Osteoblast (primary cell): ENCODE results near the gene PSMF1. TPM values are rescaled to one million over a fixed set of nuclear protein-coding genes. Genes with fewer than 3 reads are reported as not detected.
A peak's percentile ranks its signal among the peaks of the same experiment; 100 is the strongest.

Source experiments
- DNase-seq: peaks from one replicate; pipeline ENCODE4 v3.0.0; 2011; ENCODE audit warnings: low spot score, mixed read lengths; ENCODE audit not compliant: insufficient read length; ENCODE audit errors: missing footprints
- H2AFZ ChIP-seq: 2 replicates; pipeline ENCODE4 v1.6.0; 2011; ENCODE audit warnings: mild to moderate bottlenecking, low read length
- H3K27ac ChIP-seq: 2 replicates; pipeline ENCODE4 v1.5.1; 2011; ENCODE audit warnings: mild to moderate bottlenecking, low read depth, low read length, moderate library complexity
- H3K27me3 ChIP-seq: 2 replicates; pipeline ENCODE4 v1.6.0; 2012; ENCODE audit warnings: mild to moderate bottlenecking, control low read depth, inconsistent platforms, low read length, moderate library complexity; ENCODE audit not compliant: insufficient read depth
- H3K36me3 ChIP-seq: 2 replicates; pipeline ENCODE4 v1.5.1; 2011; ENCODE audit warnings: mild to moderate bottlenecking, low read length, control low read depth, moderate library complexity; ENCODE audit not compliant: insufficient read depth
- H3K4me1 ChIP-seq: 2 replicates; pipeline ENCODE4 v1.5.1; 2011; ENCODE audit warnings: mild to moderate bottlenecking, low read length, control low read depth, moderate library complexity; ENCODE audit not compliant: insufficient read depth
- H3K4me2 ChIP-seq: 2 replicates; pipeline ENCODE4 v1.6.0; 2011; ENCODE audit warnings: mild to moderate bottlenecking, low read length; ENCODE audit not compliant: insufficient read depth
- H3K4me3 ChIP-seq: fragments of 200-600 bp; sonication (generic); 3 replicates; pipeline ENCODE4 v1.5.1; 2012; ENCODE audit warnings: mild to moderate bottlenecking, low read length, inconsistent platforms; ENCODE audit not compliant: insufficient read depth
- H3K79me2 ChIP-seq: 2 replicates; pipeline ENCODE4 v1.6.0; 2012; ENCODE audit warnings: mild to moderate bottlenecking, low read length, control low read depth, inconsistent platforms; ENCODE audit not compliant: insufficient read depth
- H3K9me3 ChIP-seq: 2 replicates; pipeline ENCODE4 v1.5.1; 2011; ENCODE audit warnings: low read depth, low read length, control low read depth
- H4K20me1 ChIP-seq: 2 replicates; pipeline ENCODE4 v1.6.0; 2012; ENCODE audit warnings: mild to moderate bottlenecking, low read length, control low read depth; ENCODE audit not compliant: insufficient read depth
- CTCF ChIP-seq: IDR thresholded peaks from 2 replicates; pipeline ENCODE4 v1.5.1; 2011; ENCODE audit warnings: mild to moderate bottlenecking, low read depth, low read length, moderate library complexity; ENCODE audit errors: extremely low read depth
- total RNA-seq: library from RNA; depleted of rRNA; stranded (reverse); fragments of >200 nt; gene quantifications from 2 replicates; pipeline ENCODE4 v1.2.3, GENCODE V29; 2012

PSMF1 gene
- total RNA-seq, 1 donor = 61.2 TPM

DNA sequence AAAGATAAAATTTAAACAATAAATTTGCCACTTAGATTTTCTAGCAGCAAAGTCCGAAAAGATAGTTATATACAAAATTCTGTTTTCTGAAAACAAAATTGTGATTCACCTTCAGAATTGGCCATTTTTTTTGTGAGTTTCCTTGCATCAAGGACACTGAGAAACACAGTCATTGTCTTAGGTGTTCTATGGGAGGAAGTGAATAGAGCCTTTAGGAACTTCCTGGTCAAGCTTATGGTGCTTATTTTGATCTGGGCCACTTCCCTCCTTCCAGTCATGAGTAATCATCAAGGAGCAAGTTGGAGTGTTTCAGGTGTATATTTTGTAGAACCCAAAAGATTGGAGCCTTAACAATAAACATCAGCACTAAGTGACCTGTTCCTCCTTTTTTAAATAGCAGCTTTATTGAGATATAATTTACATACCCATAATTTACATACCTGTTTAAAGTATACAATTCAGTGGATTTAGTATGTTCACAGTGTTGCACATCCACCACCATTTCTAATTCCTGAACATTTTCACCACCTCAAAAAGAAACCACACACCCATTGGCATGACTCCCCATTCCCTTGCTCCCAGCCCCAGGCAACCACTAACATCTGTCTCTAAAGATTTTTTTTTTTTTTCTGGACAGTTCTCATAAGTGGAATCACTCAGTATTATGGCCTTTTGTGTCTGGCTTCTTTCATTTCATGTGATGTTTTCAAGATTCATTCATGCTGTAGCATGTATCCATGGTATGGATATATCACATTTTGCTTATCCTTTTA, 48.7 kb downstream of the PSMF1 start:
- no peak for DNase-seq

DNA sequence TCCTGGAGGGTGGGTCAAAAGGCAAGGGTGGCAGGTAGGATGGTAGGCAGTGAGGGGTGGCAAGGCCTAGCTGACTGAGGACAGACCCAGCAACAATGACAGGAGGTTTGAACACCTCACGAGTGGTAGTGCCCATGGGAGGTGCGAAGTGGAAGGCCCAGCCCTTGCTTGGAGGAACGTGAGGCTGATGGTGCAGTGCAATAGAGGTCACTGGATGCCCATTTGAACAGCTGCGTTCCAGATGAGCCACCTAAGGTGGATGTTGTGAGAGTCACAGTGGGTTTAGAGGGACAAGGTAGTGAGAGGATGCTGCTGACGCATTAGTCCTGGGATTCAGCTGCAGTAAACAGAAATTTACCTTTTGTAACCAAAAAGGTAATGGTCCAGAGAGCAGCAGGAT, 50.8 kb downstream of the PSMF1 start:
- H3K27me3 ChIP-seq = no peaks in the 10 kb centered on the region
- H3K4me1 ChIP-seq = no peaks in the 10 kb centered on the region
- peaks cover 44% of the 10 kb centered on the region for H3K36me3 ChIP-seq
- H3K4me3 ChIP-seq = no peak overlapping the region
- H3K79me2 ChIP-seq = no peaks in the 10 kb centered on the region
- no peak overlapping the region for H3K4me2 ChIP-seq
- no peak for TF ChIP-seq CTCF
- no peaks in the 10 kb centered on the region for H3K9me3 ChIP-seq
- peaks cover 36% of the 10 kb centered on the region for H4K20me1 ChIP-seq
- no peak overlapping the region for H2AFZ ChIP-seq
- no peak for DNase-seq
- H3K27ac ChIP-seq = no peak overlapping the region

More for the DNA sequence above, 48.7 kb downstream of the PSMF1 start:
- no peaks in the 10 kb centered on the region for H3K79me2 ChIP-seq
- H4K20me1 ChIP-seq = peaks cover 27% of the 10 kb centered on the region
- no peak overlapping the region for H3K27ac ChIP-seq
- H3K4me1 ChIP-seq = no peaks in the 10 kb centered on the region
- no peak overlapping the region for H3K4me2 ChIP-seq
- TF ChIP-seq CTCF = no peak
- no peaks in the 10 kb centered on the region for H3K27me3 ChIP-seq
- no peak overlapping the region for H2AFZ ChIP-seq
- no peak overlapping the region for H3K4me3 ChIP-seq
- no peaks in the 10 kb centered on the region for H3K9me3 ChIP-seq
- peaks cover 57% of the 10 kb centered on the region for H3K36me3 ChIP-seq

DNA sequence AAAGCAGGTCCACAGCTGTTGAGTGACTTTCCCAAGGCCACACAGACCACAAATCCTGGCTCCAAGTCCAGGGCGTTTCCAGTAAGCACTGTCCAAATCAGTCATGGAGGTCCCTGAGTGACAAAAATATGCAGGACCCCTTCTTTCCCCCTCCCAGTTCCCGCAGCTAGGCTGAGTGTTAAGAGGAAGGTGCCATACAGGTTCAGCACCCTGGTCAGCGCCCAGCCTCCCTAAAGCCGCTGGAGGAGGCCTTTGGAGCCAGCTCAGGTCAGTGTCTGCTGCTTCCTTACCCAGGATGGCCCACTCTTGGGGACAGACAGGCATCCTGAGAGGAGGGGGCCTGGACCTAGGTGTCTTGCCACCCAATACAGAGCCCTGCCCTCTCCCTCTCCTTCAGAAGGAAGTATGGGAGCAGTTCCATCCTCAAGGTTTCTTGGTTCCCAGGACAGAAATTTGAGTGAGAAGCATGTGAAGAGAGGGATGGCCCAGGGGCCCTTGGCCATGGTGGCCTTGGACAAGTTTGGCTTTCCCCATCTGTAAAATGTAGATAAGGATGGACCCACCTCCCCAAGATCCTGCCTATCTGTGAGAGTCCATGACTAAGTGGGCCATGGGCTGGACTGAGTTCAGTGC, 53.2 kb downstream of the PSMF1 start:
- no peak overlapping the region for H2AFZ ChIP-seq
- H3K27me3 ChIP-seq = no peaks in the 10 kb centered on the region
- H4K20me1 ChIP-seq = peaks cover 31% of the 10 kb centered on the region
- H3K9me3 ChIP-seq = no peaks in the 10 kb centered on the region
- H3K79me2 ChIP-seq = no peaks in the 10 kb centered on the region
- H3K4me2 ChIP-seq = no peak overlapping the region
- H3K36me3 ChIP-seq = peaks cover 23% of the 10 kb centered on the region
- no peak for TF ChIP-seq CTCF
- no peaks in the 10 kb centered on the region for H3K4me1 ChIP-seq
- peak; percentile 83 for DNase-seq
- no peak overlapping the region for H3K4me3 ChIP-seq
- H3K27ac ChIP-seq = no peak overlapping the region

- TF ChIP-seq CTCF = no peak
- no peak overlapping the region for H3K4me3 ChIP-seq
- H3K4me2 ChIP-seq = no peak overlapping the region
- H3K36me3 ChIP-seq = peaks cover 11% of the 10 kb centered on the region
- peaks cover 29% of the 10 kb centered on the region for H4K20me1 ChIP-seq
- H3K4me1 ChIP-seq = no peaks in the 10 kb centered on the region
- no peak overlapping the region for H2AFZ ChIP-seq
- H3K27me3 ChIP-seq = no peaks in the 10 kb centered on the region
- H3K79me2 ChIP-seq = no peaks in the 10 kb centered on the region
- no peak overlapping the region for H3K27ac ChIP-seq
- no peak for DNase-seq
- H3K9me3 ChIP-seq = no peaks in the 10 kb centered on the region
Observed at GRCh38 chr20:1173698-1174097, 55.3 kb downstream of the PSMF1 start.
